ENCODE data around the gene TM6SF1. TPM values are rescaled to one million over a fixed set of nuclear protein-coding genes. Genes with fewer than 3 reads are reported as not detected.

Gene TM6SF1
- total RNA-seq, 4 donors from 2014 or later = 9.5 to 34.3 (median 14.0) TPM

DNA sequence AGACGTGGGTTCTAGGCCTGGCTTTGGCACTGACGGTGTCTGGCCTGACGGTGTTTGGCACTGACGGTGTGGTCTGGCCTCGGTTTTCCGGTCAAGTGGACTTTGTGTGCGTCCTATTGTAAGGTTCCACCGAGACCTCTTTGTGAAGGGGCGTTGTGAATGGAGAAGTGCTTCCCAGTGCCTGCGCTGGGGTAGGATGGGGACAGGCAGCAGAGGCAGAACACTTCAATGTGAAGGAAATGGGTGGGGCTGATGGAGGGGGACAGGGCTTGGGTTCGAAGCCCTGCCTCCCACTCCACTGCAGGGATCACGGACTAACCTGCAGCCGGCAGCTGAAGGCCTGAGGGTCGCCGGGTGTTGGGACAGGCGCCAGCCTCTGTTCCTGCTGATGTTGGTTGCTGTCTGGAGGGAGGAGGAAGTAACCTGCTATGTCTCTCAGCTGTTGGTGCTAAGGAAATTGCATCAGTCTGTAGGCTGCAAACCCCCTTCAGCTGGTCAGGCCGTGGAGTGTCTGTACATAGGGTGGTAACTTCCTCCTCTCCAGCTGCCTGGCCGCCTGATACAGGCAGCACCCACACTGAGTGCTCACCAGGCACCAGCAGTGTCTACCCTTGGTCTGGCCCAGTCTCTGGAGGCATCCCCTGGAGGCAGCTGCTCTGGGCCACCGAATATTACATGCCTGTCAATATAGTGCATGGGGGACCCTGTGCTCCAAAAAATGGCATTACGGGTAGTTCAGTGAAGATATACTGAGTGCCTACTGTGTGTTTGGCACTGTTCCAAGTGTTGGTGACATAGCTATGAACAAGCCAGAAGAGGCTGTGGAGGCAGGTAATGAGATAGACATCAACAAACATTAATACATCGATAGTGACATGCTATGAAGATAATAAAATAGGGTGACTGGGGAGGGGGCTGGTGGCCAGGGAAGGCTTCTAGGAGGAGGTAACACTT, 1.1 kb downstream of the TM6SF1 start:
- TF ChIP-seq, protein P1, sequence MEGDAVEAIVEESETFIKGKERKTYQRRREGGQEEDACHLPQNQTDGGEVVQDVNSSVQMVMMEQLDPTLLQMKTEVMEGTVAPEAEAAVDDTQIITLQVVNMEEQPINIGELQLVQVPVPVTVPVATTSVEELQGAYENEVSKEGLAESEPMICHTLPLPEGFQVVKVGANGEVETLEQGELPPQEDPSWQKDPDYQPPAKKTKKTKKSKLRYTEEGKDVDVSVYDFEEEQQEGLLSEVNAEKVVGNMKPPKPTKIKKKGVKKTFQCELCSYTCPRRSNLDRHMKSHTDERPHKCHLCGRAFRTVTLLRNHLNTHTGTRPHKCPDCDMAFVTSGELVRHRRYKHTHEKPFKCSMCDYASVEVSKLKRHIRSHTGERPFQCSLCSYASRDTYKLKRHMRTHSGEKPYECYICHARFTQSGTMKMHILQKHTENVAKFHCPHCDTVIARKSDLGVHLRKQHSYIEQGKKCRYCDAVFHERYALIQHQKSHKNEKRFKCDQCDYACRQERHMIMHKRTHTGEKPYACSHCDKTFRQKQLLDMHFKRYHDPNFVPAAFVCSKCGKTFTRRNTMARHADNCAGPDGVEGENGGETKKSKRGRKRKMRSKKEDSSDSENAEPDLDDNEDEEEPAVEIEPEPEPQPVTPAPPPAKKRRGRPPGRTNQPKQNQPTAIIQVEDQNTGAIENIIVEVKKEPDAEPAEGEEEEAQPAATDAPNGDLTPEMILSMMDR (IDR thresholded peaks at IDR 0.05; ENCODE audit: low read depth) = no peak

DNA sequence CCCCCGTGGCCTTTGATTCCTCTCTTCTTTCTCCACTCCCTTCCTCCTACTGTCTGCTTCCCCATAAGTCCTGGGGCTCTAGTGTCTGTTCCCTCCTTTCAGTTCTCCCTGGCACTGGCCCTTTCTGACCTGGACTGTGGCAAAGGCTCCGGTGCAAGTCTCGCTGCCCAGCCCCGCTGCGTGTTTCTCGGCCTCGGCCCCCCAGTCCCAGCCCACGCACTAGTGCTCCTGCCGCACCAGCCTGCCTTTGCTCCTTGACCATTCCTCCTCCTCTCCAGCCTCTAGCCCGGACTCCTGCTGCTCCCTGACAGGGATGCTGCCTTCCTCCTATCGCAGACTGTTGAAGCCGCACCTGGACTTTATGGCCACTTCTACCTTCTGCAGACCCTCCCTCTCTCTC, 2.1 kb downstream of the TM6SF1 start:
- TF ChIP-seq, protein P1 (IDR thresholded peaks at IDR 0.05; ENCODE audit: low read depth) = no peak

DNA sequence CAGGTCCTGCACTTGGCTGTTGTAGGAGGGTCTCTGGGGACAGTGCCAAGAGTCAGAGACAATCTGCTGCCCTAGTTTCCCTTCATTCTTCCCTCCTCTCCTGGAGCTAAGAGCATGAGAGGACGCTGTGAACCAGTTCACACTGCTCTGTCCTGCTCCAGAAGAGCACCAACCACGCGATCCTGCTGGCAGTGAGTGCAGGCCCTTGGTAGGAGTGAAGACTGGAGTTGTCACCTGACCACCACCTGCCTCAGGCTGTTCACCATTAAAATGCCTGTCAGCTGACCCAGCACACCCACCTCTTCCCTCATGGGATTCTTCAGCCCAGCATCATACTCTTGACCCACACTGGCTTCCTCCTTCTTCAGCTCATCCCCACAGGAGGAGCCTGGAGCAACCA, 2.9 kb downstream of the TM6SF1 start:
- TF ChIP-seq, protein P1 (IDR thresholded peaks at IDR 0.05; ENCODE audit: low read depth) = no peak

DNA sequence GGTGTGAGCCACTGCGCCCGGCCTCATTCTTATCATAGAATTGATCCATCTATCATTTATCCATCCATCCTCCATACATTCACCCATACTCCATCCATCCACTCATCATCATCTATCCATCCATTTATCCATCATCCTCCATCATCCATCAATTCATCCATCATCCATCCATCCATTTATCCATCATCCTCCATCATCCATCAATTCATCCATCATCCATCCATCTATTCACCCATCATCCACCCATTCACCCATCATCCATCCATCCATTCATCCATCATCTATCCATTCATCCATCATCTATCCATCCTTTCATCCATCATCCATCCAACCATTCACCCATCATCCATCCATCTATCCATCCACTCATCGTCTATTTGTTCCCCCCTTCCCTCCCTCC, 3.7 kb downstream of the TM6SF1 start:
- TF ChIP-seq, protein P1 (IDR thresholded peaks at IDR 0.05; ENCODE audit: low read depth) = no peak

DNA sequence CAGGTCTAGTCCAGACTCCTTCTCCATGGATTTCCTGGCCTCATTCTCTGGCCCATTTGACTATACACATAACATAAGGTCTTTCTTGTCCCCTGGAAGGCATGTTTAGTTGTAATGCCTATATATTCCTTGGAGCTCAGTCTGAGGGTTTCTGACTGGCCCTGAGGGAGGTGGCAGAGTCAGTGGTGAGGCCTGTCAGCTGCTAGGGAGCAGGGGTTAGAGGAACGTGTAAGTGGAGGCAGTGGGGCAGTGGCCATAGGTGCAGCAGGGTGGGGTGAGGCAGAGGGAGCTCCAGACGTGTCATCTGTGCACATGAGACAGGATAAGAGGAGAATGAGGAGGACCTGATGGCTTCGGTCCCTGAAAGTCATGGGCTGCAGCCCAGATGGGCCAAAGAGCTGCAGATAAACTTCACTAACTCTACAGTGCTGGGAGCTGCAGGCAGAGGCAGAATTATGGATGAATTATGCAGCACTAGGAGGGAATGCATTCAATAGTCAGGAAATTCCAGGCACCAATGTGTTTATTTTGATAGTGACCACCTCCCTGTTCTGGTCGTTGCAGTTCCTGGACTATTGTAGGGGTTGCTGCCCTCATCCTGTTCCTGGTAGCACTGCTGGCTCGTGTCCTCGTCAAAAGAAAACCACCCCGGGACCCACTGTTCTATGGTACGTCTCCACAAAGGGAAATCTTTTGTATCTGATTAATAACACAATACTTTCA, 4.9 kb downstream of the TM6SF1 start:
- TF ChIP-seq, protein P1 (IDR thresholded peaks at IDR 0.05; ENCODE audit: low read depth) = no peak

DNA sequence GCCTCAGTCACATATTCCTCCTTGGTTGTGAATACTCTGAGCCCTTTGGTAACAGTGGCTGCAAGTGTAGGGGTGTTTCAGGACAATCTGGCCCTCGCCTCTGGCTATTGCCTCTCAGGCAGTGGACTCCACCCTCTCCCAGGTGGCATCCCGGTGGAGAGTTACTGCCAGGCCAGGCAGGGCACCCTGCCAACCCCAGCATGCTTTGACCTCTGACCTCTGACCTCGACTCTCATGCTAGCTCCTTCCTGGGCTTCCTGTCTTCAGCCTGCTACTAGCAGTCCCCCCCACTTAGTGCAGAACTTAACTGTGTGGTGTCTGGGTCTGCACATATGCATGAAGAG, 5.5 kb downstream of the TM6SF1 start:
- TF ChIP-seq, protein P1 (IDR thresholded peaks at IDR 0.05; ENCODE audit: low read depth) = no peak

All from subcutaneous adipose tissue (tissue), 4 donors.